GM19372 (cell line): Measurements from ENCODE around the gene P2RY12.
A peak's percentile ranks its signal among the peaks of the same experiment; 100 is the strongest.
"Not testable (repeated sequence)": the region's sequence is repeated elsewhere in the genome, so short reads cannot be mapped to it uniquely, and the experiment has no call there.

Experiments
- ATAC-seq: cut with Tn5 transposase; IDR thresholded peaks from one replicate; pipeline ENCODE4 v1.9.1; 2021; ENCODE audit warnings: mild to moderate bottlenecking, low read depth, moderate library complexity; ENCODE audit not compliant: unreplicated experiment

The P2RY12 gene

GRCh38 chr3:151393941-151394340 is 9.4 kb upstream of the P2RY12 start:
- ATAC-seq, result no peak

DNA sequence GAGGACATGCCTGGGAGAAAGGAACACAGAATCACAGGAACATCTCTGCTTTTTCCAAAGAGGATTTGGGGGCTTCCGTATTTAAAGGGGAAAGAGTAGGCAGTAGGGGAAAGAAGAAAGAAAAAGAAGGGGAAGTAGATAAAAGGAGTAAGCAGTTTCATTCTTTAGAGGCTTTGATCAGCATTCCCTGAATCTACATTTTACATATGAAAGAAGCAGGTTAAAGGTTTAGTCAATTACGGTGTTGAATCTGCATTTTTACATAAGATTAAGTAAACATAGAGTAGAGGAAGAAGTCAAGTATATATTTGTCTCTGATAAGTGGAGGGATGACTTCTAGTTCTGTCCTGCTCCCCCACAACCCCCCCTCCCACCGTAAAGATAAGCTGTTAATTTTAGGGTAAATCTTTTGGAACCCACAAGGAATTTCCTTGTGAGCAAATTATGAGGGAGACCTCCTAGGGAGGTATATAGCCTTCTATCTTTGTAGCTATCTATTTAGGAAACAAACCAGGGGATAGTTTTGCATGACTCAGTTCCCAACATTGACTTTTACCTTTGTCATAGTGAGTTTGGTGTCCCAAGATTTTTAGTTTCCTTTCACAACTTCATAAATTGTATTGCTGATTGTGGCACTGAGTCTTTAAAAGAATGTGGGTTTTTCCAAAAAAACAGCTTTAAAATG is 8.7 kb upstream of the P2RY12 start:
- ATAC-seq, result no peak

- ATAC-seq, result not testable (repeated sequence)
These were observed 7.6 kb upstream of the P2RY12 start for GRCh38 chr3:151392191-151392590.

DNA sequence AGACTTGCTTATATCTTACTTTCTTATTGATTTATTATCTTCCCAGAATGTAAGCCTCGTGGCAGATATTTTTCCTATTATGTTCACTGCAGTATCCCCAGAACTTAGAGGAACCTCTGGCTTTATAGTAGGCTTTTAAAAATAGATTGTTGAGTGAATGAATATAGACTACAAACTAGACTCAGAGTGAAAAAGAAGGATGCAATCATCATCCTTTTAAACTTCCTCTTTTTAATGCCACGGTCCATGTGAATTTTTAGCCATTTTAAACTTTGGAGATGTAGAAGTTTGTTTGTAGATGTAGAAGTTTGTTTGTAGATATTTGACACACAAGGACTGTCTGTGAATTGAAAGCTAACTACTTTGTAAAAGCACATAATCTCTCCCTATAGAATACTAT is 7.2 kb upstream of the P2RY12 start:
- ATAC-seq, result no peak

DNA sequence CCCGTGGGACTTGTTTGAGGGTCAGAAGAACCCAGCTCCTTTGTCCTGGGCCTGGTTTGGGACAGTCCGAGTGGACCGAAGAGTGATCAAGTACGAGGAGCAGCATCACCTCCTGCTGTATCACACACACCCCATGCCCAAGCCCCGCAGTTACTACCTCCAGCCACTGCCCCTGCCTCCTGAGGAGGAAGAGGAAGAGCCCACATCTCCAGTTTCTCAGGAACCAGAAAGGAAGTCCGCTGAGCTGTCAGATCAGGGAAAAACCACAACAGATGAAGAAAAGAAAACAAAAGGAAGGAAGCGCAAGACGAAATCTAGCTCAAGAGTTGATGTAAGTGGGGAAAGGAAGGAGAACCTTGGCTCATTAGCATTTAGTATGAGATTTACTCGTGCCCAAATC is 3.3 kb upstream of the P2RY12 start:
- ATAC-seq, result no peak

DNA sequence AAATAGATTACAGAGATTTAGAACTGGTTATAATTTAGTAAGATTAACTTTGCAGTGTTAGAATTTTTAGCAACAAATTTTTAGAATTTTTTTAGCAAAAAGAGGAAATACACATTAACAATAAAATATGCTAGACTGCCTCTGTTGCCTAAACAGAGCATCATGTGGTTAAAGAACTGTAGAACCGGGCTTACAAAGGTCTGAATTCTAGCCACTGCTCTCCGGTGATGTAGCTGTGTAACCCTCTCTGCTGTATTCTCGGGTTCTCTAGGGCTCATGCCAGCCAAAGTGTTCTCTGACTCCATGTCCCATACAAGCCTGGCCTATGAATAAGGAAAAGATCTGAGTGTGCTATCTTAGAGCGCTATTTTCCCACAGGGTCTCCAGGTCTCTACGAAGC is 2.9 kb upstream of the P2RY12 start:
- no peak for ATAC-seq

DNA sequence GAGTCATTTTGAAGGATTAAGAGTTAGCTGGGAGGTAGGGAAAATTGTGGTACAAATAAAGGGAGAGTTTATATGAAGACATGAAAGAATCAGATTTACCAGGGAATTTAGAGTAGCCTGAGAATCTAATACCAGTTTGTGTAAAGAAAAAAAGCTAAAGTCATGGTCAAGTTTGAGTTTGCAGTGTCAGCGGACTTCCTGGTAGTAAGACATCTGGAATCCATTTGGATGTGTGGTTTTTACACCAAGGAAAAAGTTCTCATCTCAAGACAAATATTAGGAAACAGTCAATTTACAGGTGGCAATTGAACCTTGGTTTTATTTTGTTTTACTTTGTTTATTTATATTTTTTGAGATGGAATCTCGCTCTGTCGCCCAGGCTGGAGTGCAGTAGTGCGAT is 1.5 kb upstream of the P2RY12 start:
- no peak for ATAC-seq

DNA sequence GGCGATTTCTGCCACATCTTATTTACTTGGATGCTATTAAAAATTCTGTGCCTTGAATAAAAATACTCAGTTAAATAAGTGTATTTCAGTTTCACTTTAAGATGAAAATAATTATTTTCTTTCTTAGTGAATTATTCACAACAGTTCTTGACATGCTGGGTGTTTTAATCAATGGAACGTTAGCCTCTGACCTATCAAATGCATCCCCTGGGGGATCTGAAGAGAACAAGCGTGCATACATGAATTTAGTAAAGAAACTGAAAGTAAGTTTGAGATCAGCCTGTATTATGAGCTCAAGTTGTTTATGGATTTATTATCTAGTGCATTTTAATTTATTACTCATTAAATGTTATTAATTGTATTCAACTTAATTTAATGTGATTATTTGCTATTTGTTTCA is 597 bp downstream of the P2RY12 start:
- peak; percentile 69 for ATAC-seq

DNA sequence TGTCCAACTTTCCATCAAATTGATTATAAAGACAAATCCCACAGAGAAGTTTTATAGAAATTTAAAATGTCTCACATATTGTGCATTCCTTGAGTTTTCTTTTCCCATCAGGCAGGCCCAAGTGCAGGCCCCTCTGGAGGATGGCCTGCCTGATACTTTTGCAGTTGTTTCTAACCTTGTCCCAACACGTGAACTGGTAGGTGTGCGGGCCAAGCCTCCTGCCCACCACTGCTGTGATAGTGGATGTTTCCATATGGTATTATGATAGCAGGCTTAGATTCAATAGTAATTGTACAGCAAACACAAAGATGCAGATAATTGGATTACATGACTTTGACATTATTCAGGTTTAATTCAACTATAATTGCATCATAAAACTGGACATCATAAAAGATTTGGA is 1.4 kb downstream of the P2RY12 start:
- no peak for ATAC-seq

DNA sequence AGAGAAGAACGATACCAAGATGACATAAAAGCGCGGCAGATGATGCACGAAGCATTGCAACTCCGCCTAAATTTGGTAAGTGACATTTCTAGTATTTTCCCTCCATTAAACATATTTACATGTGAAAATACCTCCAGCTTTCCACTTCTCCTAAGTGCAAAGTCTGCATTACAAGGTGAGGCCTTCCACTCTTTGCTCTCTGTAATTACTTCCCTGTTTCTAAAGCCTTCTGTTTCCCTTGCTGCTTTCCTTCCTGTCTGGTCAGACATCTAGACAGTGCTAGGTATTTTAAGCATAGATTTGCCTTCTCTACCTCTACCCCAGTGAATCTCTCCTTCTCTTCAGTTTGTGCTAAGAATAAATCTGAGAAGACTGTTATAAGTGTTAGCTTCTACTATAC is 1.9 kb downstream of the P2RY12 start:
- ATAC-seq, result peak; percentile 39

GRCh38 chr3:151379083-151379734 is 5.3 kb downstream of the P2RY12 start:
- ATAC-seq, result no peak

GRCh38 chr3:151377768-151378385 is 6.7 kb downstream of the P2RY12 start:
- peak; percentile 42 for ATAC-seq

DNA sequence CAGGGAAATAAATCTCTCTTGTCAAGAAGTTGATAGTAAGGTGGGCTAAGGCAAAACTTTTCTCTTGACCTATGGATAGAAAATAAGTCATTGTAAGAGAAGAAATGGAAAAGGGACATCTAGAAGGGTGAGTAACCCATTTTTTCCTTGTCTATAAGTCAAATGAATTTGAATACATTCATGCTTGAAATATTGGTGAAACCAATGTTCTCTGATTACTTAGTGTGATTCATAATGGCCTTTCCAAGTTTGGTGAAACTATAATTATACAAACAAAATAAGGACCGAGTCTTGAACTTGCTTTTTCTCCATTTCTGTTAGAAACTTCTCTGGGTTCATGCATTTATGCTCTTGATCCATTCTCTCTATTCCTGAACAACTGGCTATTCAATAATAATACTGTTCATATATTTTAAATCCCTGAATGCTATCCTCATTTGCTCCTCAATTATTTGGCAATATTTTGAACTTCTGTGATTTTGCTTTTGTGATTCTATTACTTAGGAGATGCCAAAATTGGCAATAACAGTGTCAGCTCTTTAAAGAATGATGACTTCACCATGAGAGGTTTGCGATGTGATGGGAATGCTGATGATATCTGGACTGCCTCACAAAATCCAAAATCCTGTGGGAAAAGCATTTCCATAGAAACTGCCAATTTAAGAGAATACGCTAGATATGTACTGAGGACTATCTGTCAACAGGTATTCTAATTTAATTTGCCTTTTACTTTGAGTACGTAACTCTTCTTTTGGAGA is 12.3 kb downstream of the P2RY12 start:
- no peak for ATAC-seq

DNA sequence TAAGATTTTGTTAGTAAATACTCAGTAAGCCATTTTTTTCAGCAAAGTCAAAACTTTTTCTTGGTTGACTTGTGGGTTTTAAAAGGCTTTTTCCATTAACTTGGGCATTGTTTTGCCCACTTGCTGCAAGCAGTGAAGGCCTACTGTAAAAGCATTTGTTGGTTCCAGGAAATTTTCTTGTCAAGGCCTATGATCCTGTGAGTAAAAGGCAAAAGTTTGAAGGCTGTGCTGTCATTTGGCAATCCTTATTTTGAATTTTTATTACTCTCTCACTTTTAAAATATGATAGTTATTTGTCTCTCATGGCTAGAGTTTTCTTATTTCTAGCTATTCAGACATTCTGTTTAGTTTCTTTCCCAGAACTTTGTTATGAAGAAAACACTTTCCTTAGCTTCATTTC is 13.0 kb downstream of the P2RY12 start:
- no peak for ATAC-seq

DNA sequence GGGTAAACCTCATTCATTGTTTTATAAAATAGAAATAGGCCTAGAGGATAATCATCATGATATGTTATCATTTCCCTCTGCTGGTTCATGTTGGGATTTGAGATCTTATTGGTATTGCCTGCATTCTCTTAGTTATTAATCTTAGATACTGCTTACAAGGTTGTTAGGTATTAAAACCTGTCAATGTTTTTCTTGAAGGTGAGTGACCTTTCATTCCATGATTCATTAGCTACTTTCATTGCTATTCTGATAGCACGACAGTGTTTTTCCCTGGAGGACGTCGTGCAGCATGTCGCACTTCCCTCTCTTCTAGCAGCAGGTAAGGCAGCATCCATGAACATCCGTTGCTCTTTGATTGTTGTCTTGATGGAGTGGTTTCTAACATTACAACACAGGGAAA is 17.1 kb downstream of the P2RY12 start:
- ATAC-seq, result no peak

DNA sequence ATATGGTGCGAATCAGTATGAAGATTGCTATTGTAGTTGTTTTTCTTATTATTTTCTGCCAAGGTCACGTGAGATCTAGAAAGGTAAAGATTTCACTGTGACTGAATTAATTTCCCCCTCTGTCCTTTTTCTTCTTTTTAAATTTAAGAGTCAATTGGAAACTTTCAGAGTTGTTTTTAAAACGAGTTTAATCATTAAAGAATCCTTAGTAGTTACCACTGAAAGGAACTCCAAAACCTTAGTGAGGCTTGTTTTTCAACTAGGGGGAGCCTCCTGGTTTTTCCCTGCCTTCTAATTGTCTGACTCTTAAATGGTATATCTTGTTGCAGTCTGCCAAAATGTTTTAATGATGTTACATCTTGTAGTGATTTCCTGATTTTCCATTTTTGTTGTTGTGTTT is 17.6 kb downstream of the P2RY12 start:
- ATAC-seq, result no peak

DNA sequence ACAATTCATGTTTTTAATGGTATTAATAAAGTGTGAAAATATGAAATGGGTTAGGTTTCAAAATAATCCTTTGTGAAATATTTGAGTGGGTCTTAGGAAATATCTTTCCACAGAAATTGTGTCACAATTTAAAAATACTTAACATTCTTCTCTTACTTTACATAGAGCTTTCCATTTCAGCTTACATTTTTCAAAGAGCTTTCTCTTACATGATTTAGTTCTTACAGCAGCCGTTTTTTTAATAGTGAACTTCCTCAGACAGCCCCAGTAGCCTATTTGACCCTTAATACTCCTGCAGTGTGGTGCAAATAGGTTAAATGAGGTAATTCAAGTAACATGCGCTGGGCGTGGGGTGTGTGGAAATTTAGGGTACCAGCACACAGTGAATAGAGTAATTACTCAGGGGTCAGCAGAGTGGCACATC is 21.8 kb downstream of the P2RY12 start:
- ATAC-seq, result no peak

DNA sequence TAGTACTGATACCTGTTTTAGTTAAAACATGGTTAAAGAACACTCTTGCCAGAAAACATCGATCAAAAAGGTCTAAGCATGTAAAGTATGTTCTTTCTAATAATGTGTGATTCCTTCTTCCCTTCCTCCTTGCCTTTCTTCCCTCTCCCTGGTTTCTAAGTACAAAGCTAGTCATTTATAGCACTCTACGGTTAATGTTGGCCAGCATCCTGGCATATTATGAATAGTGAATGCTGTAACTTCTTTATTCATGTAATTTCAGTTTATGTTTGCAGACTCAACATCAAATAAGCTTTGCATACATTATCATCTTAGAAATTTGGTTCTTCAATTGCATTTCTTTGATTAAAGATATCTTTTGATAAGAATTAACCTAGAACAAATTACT is 27.1 kb downstream of the P2RY12 start:
- ATAC-seq, result no peak

- no peak for ATAC-seq
These were observed 27.6 kb downstream of the P2RY12 start for GRCh38 chr3:151356794-151357462.

DNA sequence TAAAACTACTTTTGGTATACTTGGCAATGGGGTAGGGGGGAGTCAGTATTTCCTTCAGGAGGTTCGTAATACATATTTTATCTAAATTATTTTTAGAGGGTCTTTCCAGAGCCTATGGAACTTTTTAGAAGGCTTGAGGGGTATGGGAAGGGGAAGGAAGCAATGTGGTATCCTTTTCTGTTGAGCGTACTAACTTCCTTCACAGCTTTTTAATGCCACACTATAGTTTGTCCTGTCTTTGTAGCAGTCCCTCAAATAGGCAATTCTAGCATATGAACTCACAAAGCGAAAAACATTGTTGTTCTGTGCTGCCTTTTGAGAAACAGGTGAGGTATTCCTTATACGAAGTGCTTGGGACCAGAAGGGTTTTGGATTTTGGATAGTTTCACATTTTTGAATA is 32.9 kb downstream of the P2RY12 start:
- ATAC-seq, result no peak

DNA sequence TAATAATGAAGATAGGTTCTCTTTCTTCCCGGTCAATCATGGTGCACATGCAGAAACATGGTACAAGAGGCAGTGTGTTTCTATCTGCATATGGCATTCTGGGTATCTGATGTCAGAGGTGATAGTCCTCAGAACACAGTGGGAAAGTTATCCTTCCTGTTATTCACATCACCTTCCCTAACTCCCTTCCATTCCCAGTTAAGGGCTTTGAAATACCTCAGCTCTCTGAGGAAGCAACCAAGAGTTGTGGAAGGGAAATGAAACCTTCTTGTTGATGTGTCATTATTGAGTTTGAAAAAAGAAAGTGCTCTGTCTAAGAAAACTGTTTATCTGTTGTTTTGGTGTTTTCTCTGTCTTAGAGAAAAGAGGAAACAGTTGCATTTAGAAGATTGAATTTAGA is 33.3 kb downstream of the P2RY12 start:
- peak; percentile 82 for ATAC-seq
